HepG2 (cell line): ENCODE measurements around the gene ARG2. TPM values are rescaled to one million over a fixed set of nuclear protein-coding genes. Genes with fewer than 3 reads are reported as not detected.

Experiments used
- CCAR2 ChIP-seq: fragments of 200-400 bp; formaldehyde crosslinking; optimal IDR thresholded peaks from 2 replicates; pipeline ENCODE3; 2018; ENCODE audit warnings: low read depth, mild to moderate bottlenecking, low read length, moderate library complexity
- CREM ChIP-seq, 2 experiments: sonication (generic) in 1 of 2; formaldehyde crosslinking in 1 of 2; IDR thresholded peaks; 2 replicates each; pipeline versions ENCODE4 v1.4.0 to v1.6.1; 2016 to 2020; ENCODE audit warnings: antibody characterized with exemption in 1 of 2, mild to moderate bottlenecking in 1 of 2, missing genetic modification reagents in 1 of 2
- CSRNP1 ChIP-seq: sonication (generic); formaldehyde crosslinking; IDR thresholded peaks from 2 replicates; pipeline ENCODE4 v1.8.1; 2023; ENCODE audit warnings: mild to moderate bottlenecking, missing genetic modification reagents
- EP300 ChIP-seq, 3 experiments: sonication (generic) in 1 of 3; formaldehyde crosslinking in 1 of 3; IDR thresholded peaks; 2 replicates each; pipeline versions ENCODE4 v1.5.1 to v1.6.1; 2011 to 2020; ENCODE audit warnings: low read depth in 2 of 3, low read length in 2 of 3, borderline replicate concordance in 1 of 3, improper control_type of control experiment in 1 of 3, mild to moderate bottlenecking in 1 of 3, missing genetic modification reagents in 1 of 3, moderate library complexity in 1 of 3
- HOXA3 ChIP-seq: sonication (generic); formaldehyde crosslinking; IDR thresholded peaks from 2 replicates; pipeline ENCODE4 v1.5.0; 2020; ENCODE audit warnings: missing genetic modification reagents
- JUNB ChIP-seq: sonication (generic); formaldehyde crosslinking; IDR thresholded peaks from 2 replicates; pipeline ENCODE4 v1.8.0; 2022; ENCODE audit warnings: missing genetic modification reagents, mild to moderate bottlenecking, borderline replicate concordance
- LRRFIP1 ChIP-seq: sonication (generic); formaldehyde crosslinking; conservative IDR thresholded peaks from 2 replicates; pipeline ENCODE4 v1.4.0; 2020; ENCODE audit warnings: missing genetic modification reagents
- SIN3A ChIP-seq: IDR thresholded peaks from 2 replicates; pipeline ENCODE4 v1.6.1; 2011; ENCODE audit warnings: low read depth, mild to moderate bottlenecking, control low read depth, low read length, borderline replicate concordance
- SMAD1 ChIP-seq: sonication (generic); formaldehyde crosslinking; IDR thresholded peaks from 2 replicates; pipeline ENCODE4 v1.4.0; 2020; ENCODE audit warnings: missing genetic modification reagents, low read depth, mild to moderate bottlenecking, borderline replicate concordance
- TEF ChIP-seq: sonication (generic); formaldehyde crosslinking; IDR thresholded peaks from 2 replicates; pipeline ENCODE4 v1.5.0; 2020; ENCODE audit warnings: missing genetic modification reagents
- THAP8 ChIP-seq: sonication (generic); formaldehyde crosslinking; IDR thresholded peaks from 2 replicates; pipeline ENCODE4 v1.5.1; 2020; ENCODE audit warnings: missing genetic modification reagents, mild to moderate bottlenecking, borderline replicate concordance
- THRA ChIP-seq: sonication (generic); formaldehyde crosslinking; IDR thresholded peaks from 2 replicates; pipeline ENCODE4 v1.4.0; 2020; ENCODE audit warnings: missing genetic modification reagents, borderline replicate concordance
- XBP1 ChIP-seq: sonication (generic); formaldehyde crosslinking; IDR thresholded peaks from 2 replicates; pipeline ENCODE4 v1.5.0; 2020; ENCODE audit warnings: missing genetic modification reagents
- ZBTB1 ChIP-seq: sonication (generic); formaldehyde crosslinking; IDR thresholded peaks from 2 replicates; pipeline ENCODE4 v1.4.0; 2020; ENCODE audit warnings: missing genetic modification reagents, borderline replicate concordance
- ZKSCAN1 ChIP-seq: fragments of 150-350 bp; IDR thresholded peaks from 2 replicates; pipeline ENCODE4 v1.6.1; 2014; ENCODE audit warnings: low read length
- ZNF292 ChIP-seq: sonication (generic); formaldehyde crosslinking; IDR thresholded peaks from 2 replicates; pipeline ENCODE4 v1.8.1; 2022; ENCODE audit warnings: mild to moderate bottlenecking, low read depth, missing genetic modification reagents, borderline replicate concordance
- ZNF619 ChIP-seq: sonication (generic); formaldehyde crosslinking; IDR thresholded peaks from 2 replicates; pipeline ENCODE4 v1.4.0; 2020; ENCODE audit warnings: mild to moderate bottlenecking, missing genetic modification reagents
- ZNF629 ChIP-seq: sonication (generic); formaldehyde crosslinking; conservative IDR thresholded peaks from 2 replicates; pipeline ENCODE4 v1.5.0; 2020; ENCODE audit warnings: missing genetic modification reagents
- ZNF660 ChIP-seq: sonication (generic); formaldehyde crosslinking; IDR thresholded peaks from 2 replicates; pipeline ENCODE4 v1.5.1; 2020; ENCODE audit warnings: mild to moderate bottlenecking, low read depth, missing genetic modification reagents, borderline replicate concordance
- ZNF768 ChIP-seq: sonication (generic); formaldehyde crosslinking; IDR thresholded peaks from 2 replicates; pipeline ENCODE4 v1.4.0; 2020; ENCODE audit warnings: missing genetic modification reagents
- polyA plus RNA-seq, 8 experiments: library from polyadenylated mRNA; depleted of rRNA in 3 of 8; stranded (reverse) in 7 of 8; unstranded in 1 of 8; fragments of >200 nt; fragmentation: Illumina TruSeq in 4 of 8; extraction: Trizol in 4 of 8; gene quantifications; 2 replicates each; pipeline versions ENCODE4 v1.2.1 to v1.2.3, GENCODE V29; 2011 to 2016; ENCODE audit warnings: low read depth in 4 of 8, missing spikeins in 1 of 8, mixed read lengths in 1 of 8; ENCODE audit not compliant: insufficient read depth in 1 of 8
- total RNA-seq, 5 experiments: library from RNA; depleted of rRNA; stranded (reverse); fragments of >200 nt; fragmentation: Illumina TruSeq; extraction: Trizol; gene quantifications; 2 replicates each; pipeline ENCODE4 v1.2.3, GENCODE V29; 2016; ENCODE audit warnings: low read depth in 1 of 5

Gene ARG2
- total and polyA plus RNA-seq, 2 of the 13 experiments (the other 11 are each of a cell fraction or from before 2014, with no cell fraction given): 37.5 to 73.6 TPM

- peak; percentile 45; the same call in 1 of the 2 replicates for TF ChIP-seq ZNF292
- TF ChIP-seq LRRFIP1: no peak
- 0 out of 2 replicates have a peak, but pooled peaks have one; percentile 38 for TF ChIP-seq ZNF619 (CRISPR knock-in tag)
- TF ChIP-seq SMAD1: no peak
- no peak for TF ChIP-seq CSRNP1 (CRISPR knock-in tag)
- no peak for TF ChIP-seq ZNF629 (CRISPR knock-in tag)
- no peak for TF ChIP-seq TEF (CRISPR knock-in tag)
- TF ChIP-seq EP300 (IDR thresholded peaks at IDR 0.05; ENCODE audit: low read depth in 2 of 2, low read length in 2 of 2): no peak
- TF ChIP-seq EP300 (CRISPR knock-in tag; IDR thresholded peaks at IDR 0.05; ENCODE audit: borderline replicate concordance): no peak
- TF ChIP-seq ZNF768 (CRISPR knock-in tag): no peak
- no peak for TF ChIP-seq ZNF660
- TF ChIP-seq THRA (CRISPR knock-in tag): no peak; the same call in 1 of the 2 replicates
- TF ChIP-seq XBP1 (CRISPR knock-in tag): no peak
- TF ChIP-seq HOXA3 (CRISPR knock-in tag): peak; percentile 99
- TF ChIP-seq THAP8 (CRISPR knock-in tag): no peak
- TF ChIP-seq ZBTB1: no peak
- TF ChIP-seq CREM (IDR thresholded peaks at IDR 0.05): peak; percentile 89
- peak; percentile 61; the same call in 1 of the 2 replicates for TF ChIP-seq CREM (CRISPR knock-in tag; IDR thresholded peaks at IDR 0.05)
- peak; percentile 55; the same call in 1 of the 2 replicates for TF ChIP-seq SIN3A
- TF ChIP-seq JUNB: no peak
- TF ChIP-seq CCAR2: no peak
- no peak for TF ChIP-seq ZKSCAN1
Observed at GRCh38 chr14:67619446-67620216, at the start of gene ARG2 (continued).
